HCT116 (cell line): ENCODE results near the gene TDRD10.

Experiments used
- ELF1 ChIP-seq: IDR thresholded peaks from 2 replicates; pipeline ENCODE4 v1.6.1; 2012; ENCODE audit warnings: low read depth, borderline replicate concordance
- EZH2 ChIP-seq: fragments of 200-600 bp; sonication (generic); IDR thresholded peaks from 2 replicates; pipeline ENCODE4 v1.6.1; 2017; ENCODE audit warnings: antibody characterized with exemption, mixed run types
- EZH2phosphoT487 ChIP-seq: fragments of 200-600 bp; IDR thresholded peaks from 2 replicates; pipeline ENCODE4 v1.6.1; 2018; ENCODE audit warnings: antibody characterized with exemption, borderline replicate concordance
- SP1 ChIP-seq: IDR thresholded peaks from 2 replicates; pipeline ENCODE4 v1.6.1; 2012; ENCODE audit warnings: low read depth
- TF ChIP-seq, protein P1 (sequence below), 3 experiments: fragments of 200-600 bp in 1 of 3; sonication (generic) in 1 of 3; IDR thresholded peaks in 2 of 3; conservative IDR thresholded peaks in 1 of 3; 2 replicates each; pipeline ENCODE4 v1.5.1; 2012 to 2017; ENCODE audit warnings: low read depth in 2 of 3, low read length in 2 of 3, antibody characterized with exemption in 1 of 3, borderline replicate concordance in 1 of 3, control low read depth in 1 of 3, mild to moderate bottlenecking in 1 of 3, mixed read lengths in 1 of 3, mixed run types in 1 of 3, moderate library complexity in 1 of 3; ENCODE audit not compliant: insufficient read depth in 1 of 3
- TF ChIP-seq, protein P2 (sequence below): IDR thresholded peaks from 2 replicates; pipeline ENCODE4 v1.6.1; 2012; ENCODE audit warnings: low read depth

GRCh38 chr1:154575951-154576566 lies 74.0 kb downstream of the TDRD10 start:
- TF ChIP-seq, protein P1, sequence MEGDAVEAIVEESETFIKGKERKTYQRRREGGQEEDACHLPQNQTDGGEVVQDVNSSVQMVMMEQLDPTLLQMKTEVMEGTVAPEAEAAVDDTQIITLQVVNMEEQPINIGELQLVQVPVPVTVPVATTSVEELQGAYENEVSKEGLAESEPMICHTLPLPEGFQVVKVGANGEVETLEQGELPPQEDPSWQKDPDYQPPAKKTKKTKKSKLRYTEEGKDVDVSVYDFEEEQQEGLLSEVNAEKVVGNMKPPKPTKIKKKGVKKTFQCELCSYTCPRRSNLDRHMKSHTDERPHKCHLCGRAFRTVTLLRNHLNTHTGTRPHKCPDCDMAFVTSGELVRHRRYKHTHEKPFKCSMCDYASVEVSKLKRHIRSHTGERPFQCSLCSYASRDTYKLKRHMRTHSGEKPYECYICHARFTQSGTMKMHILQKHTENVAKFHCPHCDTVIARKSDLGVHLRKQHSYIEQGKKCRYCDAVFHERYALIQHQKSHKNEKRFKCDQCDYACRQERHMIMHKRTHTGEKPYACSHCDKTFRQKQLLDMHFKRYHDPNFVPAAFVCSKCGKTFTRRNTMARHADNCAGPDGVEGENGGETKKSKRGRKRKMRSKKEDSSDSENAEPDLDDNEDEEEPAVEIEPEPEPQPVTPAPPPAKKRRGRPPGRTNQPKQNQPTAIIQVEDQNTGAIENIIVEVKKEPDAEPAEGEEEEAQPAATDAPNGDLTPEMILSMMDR (IDR thresholded peaks at IDR 0.05 in 2 of 3, conservative IDR thresholded peaks at IDR 0.05 in 1 of 3; ENCODE audit: borderline replicate concordance in 1 of 3, insufficient read depth in 1 of 3, low read depth in 2 of 3, low read length in 2 of 3): no peak
- TF ChIP-seq, protein P2, sequence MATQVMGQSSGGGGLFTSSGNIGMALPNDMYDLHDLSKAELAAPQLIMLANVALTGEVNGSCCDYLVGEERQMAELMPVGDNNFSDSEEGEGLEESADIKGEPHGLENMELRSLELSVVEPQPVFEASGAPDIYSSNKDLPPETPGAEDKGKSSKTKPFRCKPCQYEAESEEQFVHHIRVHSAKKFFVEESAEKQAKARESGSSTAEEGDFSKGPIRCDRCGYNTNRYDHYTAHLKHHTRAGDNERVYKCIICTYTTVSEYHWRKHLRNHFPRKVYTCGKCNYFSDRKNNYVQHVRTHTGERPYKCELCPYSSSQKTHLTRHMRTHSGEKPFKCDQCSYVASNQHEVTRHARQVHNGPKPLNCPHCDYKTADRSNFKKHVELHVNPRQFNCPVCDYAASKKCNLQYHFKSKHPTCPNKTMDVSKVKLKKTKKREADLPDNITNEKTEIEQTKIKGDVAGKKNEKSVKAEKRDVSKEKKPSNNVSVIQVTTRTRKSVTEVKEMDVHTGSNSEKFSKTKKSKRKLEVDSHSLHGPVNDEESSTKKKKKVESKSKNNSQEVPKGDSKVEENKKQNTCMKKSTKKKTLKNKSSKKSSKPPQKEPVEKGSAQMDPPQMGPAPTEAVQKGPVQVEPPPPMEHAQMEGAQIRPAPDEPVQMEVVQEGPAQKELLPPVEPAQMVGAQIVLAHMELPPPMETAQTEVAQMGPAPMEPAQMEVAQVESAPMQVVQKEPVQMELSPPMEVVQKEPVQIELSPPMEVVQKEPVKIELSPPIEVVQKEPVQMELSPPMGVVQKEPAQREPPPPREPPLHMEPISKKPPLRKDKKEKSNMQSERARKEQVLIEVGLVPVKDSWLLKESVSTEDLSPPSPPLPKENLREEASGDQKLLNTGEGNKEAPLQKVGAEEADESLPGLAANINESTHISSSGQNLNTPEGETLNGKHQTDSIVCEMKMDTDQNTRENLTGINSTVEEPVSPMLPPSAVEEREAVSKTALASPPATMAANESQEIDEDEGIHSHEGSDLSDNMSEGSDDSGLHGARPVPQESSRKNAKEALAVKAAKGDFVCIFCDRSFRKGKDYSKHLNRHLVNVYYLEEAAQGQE: no peak
- TF ChIP-seq ELF1 (no peak), EZH2phosphoT487 (no peak), SP1 (no peak), EZH2 (no peak)
